ENCODE results near the gene SMIM7. TPM values are rescaled to one million over a fixed set of nuclear protein-coding genes. Genes with fewer than 3 reads are reported as not detected.

SMIM7 gene
- total RNA-seq, 1 donor from 2014 or later = 131 TPM

DNA sequence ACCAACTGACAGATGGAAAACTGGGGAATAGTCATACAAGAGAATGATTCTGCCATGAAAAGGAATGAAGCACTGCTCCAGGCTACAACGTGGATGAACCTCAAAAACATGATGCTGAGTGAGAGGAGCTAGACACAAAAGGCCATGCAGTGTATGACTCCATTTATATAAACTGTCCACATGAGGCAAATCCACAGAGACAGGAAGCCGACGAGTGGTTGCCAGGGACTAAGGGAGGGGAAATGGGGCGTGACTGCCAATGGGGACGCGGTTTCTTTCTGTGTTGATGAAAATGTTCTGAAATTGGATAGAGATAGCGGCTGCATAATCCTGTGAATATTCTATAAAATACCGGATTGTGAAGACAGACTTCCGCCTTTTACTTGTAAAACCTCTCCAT, 10.2 kb downstream of the SMIM7 start:
- TF ChIP-seq, protein P1, sequence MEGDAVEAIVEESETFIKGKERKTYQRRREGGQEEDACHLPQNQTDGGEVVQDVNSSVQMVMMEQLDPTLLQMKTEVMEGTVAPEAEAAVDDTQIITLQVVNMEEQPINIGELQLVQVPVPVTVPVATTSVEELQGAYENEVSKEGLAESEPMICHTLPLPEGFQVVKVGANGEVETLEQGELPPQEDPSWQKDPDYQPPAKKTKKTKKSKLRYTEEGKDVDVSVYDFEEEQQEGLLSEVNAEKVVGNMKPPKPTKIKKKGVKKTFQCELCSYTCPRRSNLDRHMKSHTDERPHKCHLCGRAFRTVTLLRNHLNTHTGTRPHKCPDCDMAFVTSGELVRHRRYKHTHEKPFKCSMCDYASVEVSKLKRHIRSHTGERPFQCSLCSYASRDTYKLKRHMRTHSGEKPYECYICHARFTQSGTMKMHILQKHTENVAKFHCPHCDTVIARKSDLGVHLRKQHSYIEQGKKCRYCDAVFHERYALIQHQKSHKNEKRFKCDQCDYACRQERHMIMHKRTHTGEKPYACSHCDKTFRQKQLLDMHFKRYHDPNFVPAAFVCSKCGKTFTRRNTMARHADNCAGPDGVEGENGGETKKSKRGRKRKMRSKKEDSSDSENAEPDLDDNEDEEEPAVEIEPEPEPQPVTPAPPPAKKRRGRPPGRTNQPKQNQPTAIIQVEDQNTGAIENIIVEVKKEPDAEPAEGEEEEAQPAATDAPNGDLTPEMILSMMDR (conservative IDR thresholded peaks at IDR 0.05; ENCODE audit: low read depth, low read length) = no peak
- no peak for DNase-seq (ENCODE audit: low read depth)
- no peak overlapping the region for H3K4me3 ChIP-seq (ENCODE audit: low read depth, low read length)

DNA sequence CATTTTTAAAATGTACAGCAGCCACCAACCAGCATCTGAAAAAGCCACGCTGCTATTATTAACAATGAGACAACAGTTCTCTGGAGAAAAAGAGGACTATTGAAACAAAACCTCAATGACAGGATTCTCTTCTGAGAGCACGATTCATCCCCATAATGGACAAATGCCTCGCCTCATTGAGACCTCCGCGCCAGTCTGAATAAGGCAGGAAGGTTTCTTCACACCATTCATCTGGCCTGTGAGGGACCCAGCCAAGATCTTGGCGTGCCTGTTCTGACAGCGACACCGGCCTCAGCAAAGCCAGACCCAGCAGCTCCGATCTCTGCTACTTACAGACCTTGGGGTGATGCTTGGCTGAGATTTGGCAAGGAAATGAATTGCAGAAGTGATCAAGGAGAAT, 14.8 kb downstream of the SMIM7 start:
- H3K4me3 ChIP-seq (ENCODE audit: low read depth, low read length) = no peak overlapping the region
- TF ChIP-seq, protein P1 (conservative IDR thresholded peaks at IDR 0.05; ENCODE audit: low read depth, low read length) = no peak
- no peak for DNase-seq (ENCODE audit: low read depth)

DNA sequence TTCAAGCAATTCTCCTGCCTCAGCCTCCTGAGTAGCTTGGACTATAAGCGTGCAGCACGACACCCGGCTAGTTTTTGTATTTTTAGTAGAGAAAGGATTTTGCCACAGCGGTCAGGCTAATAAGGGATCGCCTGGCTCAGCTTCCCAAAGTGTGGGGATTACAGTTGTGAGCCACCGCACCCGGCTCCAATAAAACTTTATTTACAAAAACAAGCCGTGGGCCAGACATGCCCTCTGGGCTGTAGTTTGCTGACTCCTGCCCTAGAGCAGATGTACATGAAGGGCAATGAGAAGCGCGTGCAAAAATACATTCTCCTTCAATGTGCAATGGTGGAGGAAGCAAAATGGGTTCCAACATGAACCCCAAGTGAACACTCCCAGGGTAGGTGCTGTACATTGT, 18.2 kb downstream of the SMIM7 start:
- H3K4me3 ChIP-seq (ENCODE audit: low read depth, low read length) = no peak overlapping the region
- DNase-seq (ENCODE audit: low read depth) = no peak
- TF ChIP-seq, protein P1 (conservative IDR thresholded peaks at IDR 0.05; ENCODE audit: low read depth, low read length) = no peak

DNA sequence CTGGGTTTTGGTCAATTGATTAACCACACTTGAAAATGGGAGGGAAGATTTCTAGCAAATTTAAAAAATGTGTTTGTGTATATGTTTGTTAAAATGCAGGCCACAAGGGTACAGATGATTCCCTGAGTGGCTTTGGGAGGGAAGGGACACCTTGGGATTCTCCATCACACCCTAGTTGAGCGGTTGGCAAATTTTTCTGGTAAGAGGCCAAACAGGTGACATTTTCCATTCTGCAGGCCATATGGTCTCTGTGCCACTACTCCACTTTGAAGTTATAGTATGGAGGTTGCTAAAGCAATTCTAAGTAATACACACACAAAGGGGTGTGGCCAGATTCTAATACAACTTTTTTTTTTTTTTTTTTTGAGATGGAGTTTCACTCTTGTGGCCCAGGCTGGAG, 19.0 kb downstream of the SMIM7 start:
- DNase-seq (ENCODE audit: low read depth) = no peak
- TF ChIP-seq, protein P1 (conservative IDR thresholded peaks at IDR 0.05; ENCODE audit: low read depth, low read length) = no peak

DNA sequence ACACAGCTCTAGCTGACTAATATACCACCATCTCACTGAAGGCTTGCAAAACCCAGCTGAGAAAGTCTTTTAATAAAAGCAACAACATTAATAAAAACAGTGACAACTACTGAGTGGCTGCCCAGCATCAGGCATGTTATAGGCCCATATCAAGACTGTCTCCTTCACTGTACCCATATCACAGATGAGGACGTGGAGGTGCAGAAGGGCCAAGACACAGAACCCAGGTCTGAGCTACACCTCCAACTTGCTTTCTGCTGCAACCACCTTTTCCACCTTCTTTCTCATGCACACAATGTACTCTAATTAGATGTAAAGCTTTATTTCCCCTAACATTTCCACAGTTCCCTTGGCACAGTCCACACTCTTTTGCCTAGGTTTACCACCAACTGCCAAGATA, 21.3 kb downstream of the SMIM7 start:
- no peak for DNase-seq (ENCODE audit: low read depth)
- H3K4me3 ChIP-seq (ENCODE audit: low read depth, low read length) = no peak overlapping the region
- TF ChIP-seq, protein P1 (conservative IDR thresholded peaks at IDR 0.05; ENCODE audit: low read depth, low read length) = no peak

More for the DNA sequence above, 19.0 kb downstream of the SMIM7 start:
- no peak overlapping the region for H3K4me3 ChIP-seq (ENCODE audit: low read depth, low read length)

DNA sequence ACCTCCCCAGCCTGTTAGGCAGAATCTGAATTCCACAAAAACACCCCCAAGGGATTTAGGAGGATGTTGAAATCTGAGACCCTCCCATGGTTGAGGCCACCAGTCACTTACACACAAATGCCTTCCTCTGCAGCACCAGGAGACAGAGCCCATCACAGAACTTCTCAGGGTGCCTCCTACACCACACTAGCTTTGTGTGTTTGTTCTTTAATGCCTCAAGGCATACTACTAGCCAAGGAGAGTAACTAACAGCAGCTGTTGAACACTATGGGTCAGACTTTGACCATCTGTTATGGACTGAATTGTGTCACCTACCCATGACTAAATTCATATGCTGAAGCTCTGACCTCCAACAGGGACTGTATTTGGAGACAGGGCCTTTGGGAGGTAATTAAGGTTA, 22.4 kb downstream of the SMIM7 start:
- H3K4me3 ChIP-seq (ENCODE audit: low read depth, low read length) = no peak overlapping the region
- TF ChIP-seq, protein P1 (conservative IDR thresholded peaks at IDR 0.05; ENCODE audit: low read depth, low read length) = no peak
- DNase-seq (ENCODE audit: low read depth) = no peak

DNA sequence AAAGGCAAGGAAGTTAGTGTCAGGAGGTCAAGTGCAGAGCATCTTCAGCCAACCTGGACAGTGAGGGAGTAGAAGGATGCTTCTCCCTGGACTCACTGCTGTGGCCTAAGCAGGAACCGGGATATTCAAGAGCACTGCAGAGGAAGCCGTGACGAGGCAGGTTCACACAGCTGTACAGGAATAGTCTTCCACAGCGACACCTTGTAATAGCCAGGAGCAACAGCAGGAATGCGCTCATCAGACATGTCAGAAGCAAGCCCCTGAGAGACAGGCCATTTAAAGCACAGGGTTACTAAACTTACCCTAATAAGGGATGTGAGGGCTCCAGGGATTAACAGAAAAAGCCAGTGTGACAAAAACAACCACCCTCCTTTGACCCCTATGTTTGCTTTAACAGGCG, 28.5 kb downstream of the SMIM7 start:
- TF ChIP-seq, protein P1 (conservative IDR thresholded peaks at IDR 0.05; ENCODE audit: low read depth, low read length) = no peak

More for the DNA sequence above, 28.5 kb downstream of the SMIM7 start:
- H3K4me3 ChIP-seq (ENCODE audit: low read depth, low read length) = no peak overlapping the region
- no peak for DNase-seq (ENCODE audit: low read depth)

Data from epithelial cell of proximal tubule (primary cell).